ENCODE measurements around the gene CLCN2. TPM values are rescaled to one million over a fixed set of nuclear protein-coding genes. Genes with fewer than 3 reads are reported as not detected.
A peak's percentile ranks its signal among the peaks of the same experiment; 100 is the strongest.

Gene CLCN2
- total RNA-seq, 1 experiment from 2014 or later = 21.6 TPM

GRCh38 chr3:184362668-184363546, 1.5 kb upstream of the CLCN2 start:
- Histone ChIP-seq H3K9me3 (ENCODE audit: control insufficient read depth in 1 of 2, insufficient read depth in 1 of 2, low read depth in 1 of 2, low read length in 2 of 2) (no peaks in the 10 kb centered on the region), H3K4me1 (ENCODE audit: control insufficient read depth in 1 of 2, insufficient read depth in 2 of 2, low read length in 2 of 2) (peaks cover 9 to 25% of the 10 kb centered on the region in 2 experiments), H3K27me3 (ENCODE audit: insufficient read depth, low read length) (no peaks in the 10 kb centered on the region), H3K4me2 (ENCODE audit: low read length) (peak overlapping the region; percentile 99), H3K9ac (ENCODE audit: low read length) (peak overlapping the region; percentile 99), H3K36me3 (ENCODE audit: control insufficient read depth in 1 of 2, insufficient read depth in 2 of 2, low read length in 2 of 2) (peaks cover 21 to 26% of the 10 kb centered on the region in 2 experiments; a peak in 3 of 4 replicates), H3K79me2 (ENCODE audit: insufficient read depth, low read length) (peaks cover 47% of the 10 kb centered on the region), H3K9me2 (ENCODE audit: insufficient read depth) (no peaks in the 10 kb centered on the region), H3K4me3 (replicated peaks in 1 of 2; ENCODE audit: low read depth in 1 of 2, low read length in 2 of 2) (peak overlapping the region; percentile 95 to 96), H3K27ac (ENCODE audit: low read depth, low read length) (peak overlapping the region; percentile 96), H4K20me1 (ENCODE audit: insufficient read depth) (no peaks in the 10 kb centered on the region), H2AFZ (ENCODE audit: low read depth, low read length, poor library complexity, severe bottlenecking) (no peak overlapping the region)
- intact Hi-C loops (cut with micrococcal nuclease) = loop anchor here (2.0 kb wide), 2 partner anchors 48 to 182 kb away; partner anchors contain the start of gene EIF4G1
- CTCF ChIA-PET = interaction anchor here (0.5 to 1.5 kb wide), 5 partner anchors 9 to 182 kb away, joined by 3 to 7 read pairs (median 3); no protein-coding TSS in a partner anchor
- peak; percentile 80 for ATAC-seq
- POLR2A ChIA-PET = interaction anchor here (0.6 to 2.6 kb wide), 10 partner anchors 9 to 522 kb away, joined by 3 to 13 read pairs (median 4); no protein-coding TSS in a partner anchor
- peak; percentile 98 for DNase-seq (ENCODE audit: low read depth, low spot score)
- RAD21 ChIA-PET (ENCODE audit: low non-redundant PET in 1 of 2, low total read pairs in 2 of 2, uncharacterized antibody in 2 of 2, unreplicated experiment in 2 of 2) = interaction anchor here in 1 of 2 experiments (0.6 kb wide), 1 partner anchor 9 kb away, joined by 3 read pairs; no protein-coding TSS in a partner anchor
- BruUV-seq (replicated peaks) = no TSS peak
- no peak for TF ChIP-seq CEBPB (IDR thresholded peaks at IDR 0.05; ENCODE audit: low read depth)
- TF ChIP-seq ELF1 (IDR thresholded peaks at IDR 0.05; ENCODE audit: borderline replicate concordance, low read depth) = no peak
- TF ChIP-seq POLR2A (IDR thresholded peaks at IDR 0.05; ENCODE audit: borderline replicate concordance, extremely low read depth, insufficient read depth, insufficient read length) = peak; percentile 89
- TF ChIP-seq ZFX (IDR thresholded peaks at IDR 0.05) = peak; percentile 79
- peak; percentile 77 for TF ChIP-seq ZBTB33 (IDR thresholded peaks at IDR 0.05; ENCODE audit: extremely low read depth, insufficient replicate concordance, low read length)
- TF ChIP-seq, protein P1, sequence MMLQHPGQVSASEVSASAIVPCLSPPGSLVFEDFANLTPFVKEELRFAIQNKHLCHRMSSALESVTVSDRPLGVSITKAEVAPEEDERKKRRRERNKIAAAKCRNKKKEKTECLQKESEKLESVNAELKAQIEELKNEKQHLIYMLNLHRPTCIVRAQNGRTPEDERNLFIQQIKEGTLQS (IDR thresholded peaks at IDR 0.05) = no peak
- TF ChIP-seq RAD21 (IDR thresholded peaks at IDR 0.05; ENCODE audit: low read depth) = no peak
- peak in 2 of 3 experiments; percentile 47 to 53; a peak in 4 of 6 replicates for TF ChIP-seq CTCF (IDR thresholded peaks at IDR 0.05 in 2 of 3, conservative IDR thresholded peaks at IDR 0.05 in 1 of 3; ENCODE audit: borderline replicate concordance in 1 of 3, insufficient read depth in 1 of 3, low read depth in 2 of 3, low read length in 2 of 3)
- TF ChIP-seq POLR2AphosphoS5 (IDR thresholded peaks at IDR 0.05; ENCODE audit: low read depth, low read length) = peak; percentile 95
- TF ChIP-seq YY1 (IDR thresholded peaks at IDR 0.05; ENCODE audit: extremely low read depth, insufficient replicate concordance, low read depth, low read length) = peak; percentile 49
- TF ChIP-seq SP1 (IDR thresholded peaks at IDR 0.05; ENCODE audit: low read depth) = no peak
